Measurements from ENCODE around the gene APC.

Gene APC

DNA sequence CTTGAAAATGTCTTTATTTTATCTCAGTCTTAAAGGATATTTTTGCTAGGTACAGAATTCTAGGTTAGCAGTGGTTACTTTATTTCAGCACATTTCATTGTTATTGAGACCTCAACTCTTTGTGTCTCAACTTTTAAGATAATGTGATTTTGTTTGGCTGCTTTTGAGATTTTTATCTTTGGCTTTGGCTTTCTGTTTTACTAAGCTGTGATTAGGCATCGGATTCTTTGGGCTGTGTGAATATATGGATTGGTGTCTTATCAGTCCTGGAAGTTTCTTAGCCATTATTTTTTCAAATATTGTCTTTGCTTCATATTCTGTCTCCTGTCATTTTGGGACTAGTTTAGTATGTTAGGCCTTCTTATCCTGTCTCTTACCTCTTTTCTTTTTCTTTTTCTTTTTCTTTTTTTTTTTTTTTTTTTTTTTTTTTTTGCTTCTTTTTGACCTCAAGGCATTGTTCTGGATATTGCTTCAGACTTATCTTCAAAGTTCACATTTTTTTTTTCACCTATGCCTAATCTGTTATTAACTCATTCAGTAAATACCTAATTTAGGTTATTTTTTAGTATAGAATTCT lies 20.1 kb upstream of the APC start:
- DNase-seq: no peak

DNA sequence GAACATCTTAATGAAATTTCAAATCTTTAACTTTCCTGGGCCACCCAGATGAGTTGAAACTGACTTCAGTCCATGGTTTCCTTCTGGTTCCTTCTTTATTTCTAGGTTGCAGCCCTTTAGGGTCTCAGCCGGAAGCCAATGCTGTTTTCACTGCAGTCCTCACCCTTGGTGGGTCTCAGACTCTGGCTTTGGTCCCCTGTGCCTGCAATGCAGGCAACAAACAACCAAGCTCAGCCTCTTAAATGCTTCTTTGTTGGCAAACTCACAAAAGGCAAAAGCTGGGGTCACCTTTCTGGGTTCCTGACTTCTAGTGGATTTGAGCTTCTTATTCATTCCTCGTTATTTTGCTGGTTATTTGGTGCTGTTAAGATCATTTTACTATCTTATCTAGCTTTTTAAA lies 19.3 kb upstream of the APC start:
- no peak for DNase-seq

DNA sequence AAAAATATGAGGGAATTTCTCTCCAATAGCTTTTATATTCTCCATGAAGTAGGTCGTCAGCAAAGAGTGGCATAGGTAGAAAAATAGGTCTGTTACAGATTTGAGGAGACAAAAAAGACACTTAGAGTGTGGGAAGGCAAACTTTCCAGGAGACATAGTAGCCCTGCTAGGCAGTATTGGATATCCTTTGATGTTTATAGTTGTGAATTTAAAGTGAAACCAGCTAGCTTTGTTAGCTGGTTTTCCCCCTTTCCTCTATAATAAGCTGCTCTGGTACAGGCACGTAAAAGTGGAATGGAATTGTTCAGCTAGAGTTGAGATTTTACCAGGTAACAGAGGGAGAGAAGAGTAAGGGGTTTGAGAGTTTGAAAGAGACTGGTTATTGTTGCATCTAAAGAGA lies 17.1 kb upstream of the APC start:
- DNase-seq: no peak

DNA sequence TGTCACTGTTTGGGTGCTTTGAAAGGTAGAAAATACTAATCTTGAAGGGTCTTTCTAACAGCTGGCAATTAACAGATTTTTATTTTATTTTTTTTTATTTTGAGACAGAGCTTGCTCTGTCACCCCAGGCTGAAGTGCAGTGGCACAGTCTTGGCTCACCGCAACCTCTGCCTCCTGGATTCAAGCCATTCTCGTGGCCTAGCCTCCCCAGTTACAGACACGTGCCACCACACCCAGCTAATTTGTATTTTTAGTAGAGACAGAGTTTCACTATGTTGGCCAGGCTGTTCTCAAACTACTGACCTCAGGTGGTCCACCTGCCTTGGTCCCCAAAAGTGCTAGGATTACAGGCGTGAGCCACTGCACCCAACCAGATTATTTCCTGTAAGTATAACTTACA lies 12.8 kb upstream of the APC start:
- no peak for DNase-seq

- DNase-seq: no peak
Measured at GRCh38 chr5:112729630-112730029, 8.1 kb upstream of the APC start.

GRCh38 chr5:112732131-112732530 lies 5.6 kb upstream of the APC start:
- DNase-seq: no peak

DNA sequence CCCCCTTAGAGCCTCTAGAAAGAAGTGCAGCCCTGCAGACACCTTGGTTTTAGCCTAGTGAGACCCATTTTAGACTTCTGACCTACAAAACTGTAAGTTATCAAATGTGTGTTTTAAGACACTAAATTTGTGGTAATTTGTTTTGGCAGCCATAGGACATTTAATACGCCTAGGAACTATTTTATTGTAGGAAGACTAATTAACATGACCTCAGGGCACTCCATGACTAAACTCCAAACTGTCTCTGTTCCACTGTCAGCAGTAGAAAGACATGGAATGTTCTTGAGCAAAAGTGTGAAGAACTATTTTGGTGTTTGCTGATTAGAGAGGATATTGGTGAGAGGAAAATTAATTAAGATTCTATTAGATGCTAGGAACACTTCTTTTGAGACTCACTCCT lies 4.1 kb upstream of the APC start:
- DNase-seq: no peak

DNA sequence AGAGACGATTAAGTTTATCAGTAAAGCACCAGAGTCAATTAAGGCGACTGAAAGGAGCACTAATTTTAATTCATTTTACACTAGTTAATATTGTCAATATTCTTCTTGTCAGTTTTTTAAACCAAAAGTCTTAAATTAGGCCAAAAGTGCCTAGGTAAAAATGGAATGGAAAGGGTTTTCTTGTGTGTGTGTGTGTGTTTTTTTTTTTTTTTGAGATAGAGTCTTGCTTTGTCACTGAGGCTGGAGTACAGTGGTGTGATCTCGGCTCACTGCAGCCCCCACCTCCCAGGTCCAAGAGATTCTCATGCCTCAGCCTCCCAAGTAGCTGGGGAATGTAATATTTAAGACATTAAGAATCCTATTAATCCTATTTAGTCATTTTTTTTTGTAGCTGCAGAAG lies 3.1 kb upstream of the APC start:
- DNase-seq: no peak

DNA sequence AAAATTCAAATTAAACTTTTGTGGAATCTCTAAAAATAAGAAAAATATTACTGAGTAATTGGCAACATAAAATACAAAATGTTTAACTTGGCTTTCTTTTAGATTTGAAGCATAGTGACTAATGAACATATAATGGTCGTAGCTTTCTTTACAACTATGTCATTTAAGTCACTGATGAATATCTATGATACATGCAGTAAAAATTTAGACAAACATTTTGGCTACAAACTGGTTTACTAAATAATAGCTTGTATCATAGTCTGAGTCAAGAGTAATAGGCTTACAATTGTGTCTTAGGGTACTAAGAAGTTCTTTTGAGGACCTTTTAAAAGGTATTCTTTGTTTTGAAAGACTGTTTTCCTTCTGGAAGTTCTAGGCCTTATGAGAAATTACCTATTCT lies 2.0 kb upstream of the APC start:
- DNase-seq: no peak

- no peak for DNase-seq
Measured at GRCh38 chr5:112737070-112737462, 619 bp upstream of the APC start.

DNA sequence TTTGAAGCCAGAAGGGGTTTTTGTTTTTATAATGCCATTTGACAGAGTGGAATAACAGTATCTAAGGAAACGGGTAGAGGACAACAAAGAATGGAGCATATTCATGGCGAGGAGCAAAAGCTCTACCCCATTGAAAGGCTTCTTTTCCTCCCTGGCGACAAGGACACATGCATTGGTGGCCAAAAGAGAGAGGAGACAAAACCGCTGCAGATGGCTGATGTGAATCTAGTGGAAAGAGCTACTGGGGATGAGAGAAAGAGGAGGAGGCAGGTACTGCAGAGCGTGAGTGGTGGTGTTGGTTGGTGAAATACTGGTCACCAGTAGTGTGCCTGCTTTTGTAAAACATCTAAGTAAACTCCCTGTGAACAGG lies 491 bp downstream of the APC start:
- peak; percentile 2 for DNase-seq

GRCh38 chr5:112742424-112742823 lies 4.7 kb downstream of the APC start:
- no peak for DNase-seq

DNA sequence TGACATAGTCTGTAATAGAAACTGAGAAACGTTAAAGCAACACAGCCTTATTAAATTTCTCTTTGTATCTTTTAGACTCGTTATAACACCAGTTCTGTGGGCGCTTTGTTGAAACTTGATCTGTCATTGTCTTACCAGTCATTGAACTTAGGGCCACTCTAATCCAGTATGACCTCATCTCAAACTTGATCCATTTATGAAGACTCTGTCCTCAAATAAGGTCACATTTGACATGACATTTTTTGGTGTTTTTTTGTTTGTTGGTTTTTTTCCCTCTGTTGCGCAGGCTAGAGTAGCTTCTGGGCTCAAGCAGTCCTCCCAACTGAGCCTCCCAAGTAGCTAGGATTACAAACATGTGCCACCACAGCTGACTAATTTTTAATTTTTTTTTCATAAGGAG lies 5.9 kb downstream of the APC start:
- no peak for DNase-seq

DNA sequence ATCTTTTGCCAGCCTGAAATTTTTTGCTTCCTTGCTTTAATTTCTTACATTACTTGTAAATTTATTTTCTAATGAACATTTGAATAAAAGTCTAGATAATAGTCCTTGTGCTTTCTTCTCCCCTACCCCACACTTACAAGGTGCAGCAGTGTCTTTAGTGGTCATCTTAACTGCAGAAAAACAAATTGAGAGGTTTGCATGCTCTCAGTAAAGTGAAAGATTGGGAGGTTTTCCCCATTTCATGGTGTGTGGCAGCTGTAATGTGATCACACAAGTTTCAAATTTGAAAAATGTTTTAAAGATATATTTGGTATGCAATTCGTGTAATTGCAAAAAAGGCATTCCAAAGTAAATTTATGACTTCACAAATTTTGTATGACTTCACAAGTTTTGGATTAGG lies 14.7 kb downstream of the APC start:
- DNase-seq: no peak

DNA sequence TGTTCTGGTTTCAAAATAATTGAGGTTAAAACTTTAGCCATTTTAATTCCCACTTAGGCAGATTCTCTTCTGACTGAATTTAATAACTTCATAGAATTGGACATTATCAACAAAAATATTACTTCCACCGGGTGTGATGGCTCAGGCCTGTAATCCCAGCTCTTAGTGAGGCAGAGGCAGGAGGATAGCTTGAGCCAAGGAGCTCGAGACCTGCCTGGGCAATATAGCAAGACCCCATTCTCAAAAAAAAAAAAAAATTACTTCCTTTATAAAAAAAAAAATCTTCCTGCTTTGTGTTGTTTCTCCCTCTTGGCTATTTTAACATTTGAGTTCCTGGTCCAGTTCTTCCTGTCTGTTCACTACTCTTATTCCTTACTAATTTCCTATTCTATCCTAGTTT lies 18.0 kb downstream of the APC start:
- DNase-seq: no peak

DNA sequence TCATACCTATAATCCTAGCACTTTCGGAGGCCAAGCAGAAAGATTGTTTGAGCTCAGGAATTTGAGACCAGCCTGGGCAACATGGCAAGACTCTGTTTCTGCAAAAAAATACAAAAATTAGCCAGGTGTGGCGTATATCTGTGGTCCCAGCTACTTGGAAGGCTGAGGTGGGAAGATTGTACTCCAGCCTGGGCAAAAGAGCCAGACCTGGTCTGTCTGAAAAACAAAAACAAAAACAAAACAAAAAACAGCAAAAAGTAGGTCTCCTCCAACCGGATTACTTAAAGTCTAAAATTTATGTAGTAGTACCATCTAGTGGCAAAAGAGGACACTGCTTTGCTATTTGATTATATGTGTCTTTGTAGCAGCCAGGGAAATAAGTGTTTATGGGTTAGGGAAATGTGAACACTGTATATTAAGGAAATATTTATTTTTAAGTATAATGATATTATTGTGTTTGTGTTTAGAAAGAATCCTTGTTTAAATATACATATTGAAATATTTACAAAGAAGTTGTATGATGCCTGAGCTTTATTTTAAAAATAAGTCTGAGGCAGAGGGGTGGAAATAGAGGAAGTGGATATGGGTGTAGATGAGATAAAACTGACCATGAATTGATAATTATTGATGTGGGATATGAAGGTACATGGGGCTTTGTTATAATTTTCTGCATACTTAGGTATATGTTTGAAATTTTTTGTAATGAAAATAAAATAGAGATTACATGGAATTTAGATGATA lies 20.0 kb downstream of the APC start:
- DNase-seq: peak; percentile 26

DNA sequence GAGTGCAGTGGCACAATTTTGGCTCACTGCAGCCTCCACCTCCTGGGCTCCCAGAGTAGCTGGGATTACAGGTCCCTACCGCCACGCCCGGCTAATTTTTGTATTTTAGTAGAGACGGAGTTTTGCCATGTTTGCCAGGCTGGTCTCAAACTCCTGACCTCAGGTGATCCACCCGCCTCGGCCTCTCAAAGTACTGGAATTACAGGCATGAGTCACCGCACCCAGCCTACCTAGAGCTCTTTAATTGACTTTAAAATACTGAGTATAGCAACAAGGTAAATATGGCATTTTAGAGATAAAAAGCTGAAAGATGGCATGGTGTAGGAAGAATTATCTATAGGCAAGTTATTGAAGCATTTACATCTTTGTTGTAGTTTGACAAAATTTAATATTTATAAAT lies 21.0 kb downstream of the APC start:
- no peak for DNase-seq

DNA sequence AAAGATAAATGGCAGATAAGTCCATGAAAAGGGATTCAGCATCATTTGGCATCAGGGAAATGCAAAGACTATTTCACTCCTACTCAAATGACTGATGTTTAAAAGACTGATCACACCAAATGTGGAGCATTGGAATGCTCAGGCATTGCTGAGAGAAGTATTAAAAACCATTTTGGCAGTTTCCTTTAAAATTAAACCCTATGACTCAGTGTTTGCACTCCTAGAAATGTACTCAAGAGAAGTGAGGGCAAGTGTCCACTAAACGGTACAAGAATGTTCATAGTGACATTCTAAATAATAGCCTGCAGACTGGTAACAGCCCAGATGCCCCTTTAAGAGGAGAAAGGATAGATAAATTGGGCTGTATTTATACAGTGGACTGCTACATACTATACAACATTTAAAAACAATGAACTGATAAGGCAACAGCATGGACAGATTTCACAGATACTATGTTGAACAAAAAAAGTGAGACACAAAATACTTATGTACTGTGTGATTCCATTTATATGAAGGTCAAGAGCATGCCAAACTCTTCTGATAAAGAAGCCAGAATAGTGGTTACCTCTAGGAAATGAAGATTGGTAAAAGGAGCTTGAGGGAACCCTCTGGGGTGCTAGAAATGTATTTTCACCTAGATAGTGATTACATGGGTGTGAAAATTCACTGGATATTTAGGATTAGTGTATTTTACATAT lies 24.6 kb downstream of the APC start:
- no peak for DNase-seq

- no peak for DNase-seq
Measured at GRCh38 chr5:112763165-112763564, 25.5 kb downstream of the APC start.

DNA sequence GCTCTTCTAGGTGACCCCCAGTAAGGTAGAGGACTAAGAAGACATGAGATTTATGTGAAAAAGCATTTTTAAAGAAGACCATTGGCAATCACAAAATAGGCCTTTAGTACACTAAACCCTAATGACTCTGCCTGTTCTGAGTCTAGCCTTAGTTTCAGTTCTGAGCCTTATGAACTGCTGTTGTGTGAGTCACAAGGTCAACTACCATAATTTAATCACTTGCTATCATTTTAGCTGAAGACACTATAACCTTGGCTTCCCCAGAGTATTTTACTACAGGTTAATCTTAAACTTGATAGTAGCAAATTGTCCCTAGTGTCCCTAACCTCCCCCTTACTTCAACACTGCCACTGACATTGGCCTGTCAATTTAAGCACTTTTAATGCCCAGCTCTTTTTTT lies 34.4 kb downstream of the APC start:
- no peak for DNase-seq

GRCh38 chr5:112776301-112776856 lies 38.7 kb downstream of the APC start:
- no peak for DNase-seq

DNA sequence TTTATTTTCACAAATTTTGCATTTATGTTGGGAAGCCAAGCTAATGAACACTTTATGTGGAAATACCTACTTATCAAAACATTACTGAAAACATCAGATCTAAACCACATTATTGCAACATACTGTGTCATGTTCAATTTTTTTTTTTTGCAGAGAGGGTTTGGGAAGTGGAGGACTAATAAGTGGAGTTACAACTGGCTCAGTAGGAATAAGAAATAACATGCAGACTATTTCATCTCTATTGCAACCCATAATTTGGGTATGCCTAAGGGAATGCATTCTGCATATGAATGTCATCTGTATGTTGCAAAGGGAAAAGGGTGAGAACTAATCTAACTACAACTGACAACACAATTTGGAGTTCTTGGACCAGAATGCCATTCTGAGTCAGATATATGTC lies 41.8 kb downstream of the APC start:
- DNase-seq: no peak

DNA sequence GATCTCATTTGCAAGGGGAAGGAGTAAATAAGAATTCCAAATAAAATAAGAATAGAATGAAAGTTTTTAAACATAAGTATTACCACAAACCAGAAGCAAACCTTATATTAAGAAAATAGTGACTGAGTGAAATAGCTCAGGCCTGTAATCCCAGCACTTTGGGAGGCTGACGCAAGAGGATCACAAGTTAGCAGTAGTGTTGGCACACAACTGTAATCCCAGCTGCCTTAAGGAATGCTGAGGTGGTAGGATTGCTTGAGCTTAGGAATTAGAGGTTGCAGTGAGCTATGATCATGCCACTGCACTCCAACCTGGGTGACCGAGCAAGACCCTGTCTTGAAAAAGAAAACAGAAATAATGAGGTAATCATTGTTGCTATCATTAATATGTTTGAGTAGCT lies 47.0 kb downstream of the APC start:
- DNase-seq: no peak

DNA sequence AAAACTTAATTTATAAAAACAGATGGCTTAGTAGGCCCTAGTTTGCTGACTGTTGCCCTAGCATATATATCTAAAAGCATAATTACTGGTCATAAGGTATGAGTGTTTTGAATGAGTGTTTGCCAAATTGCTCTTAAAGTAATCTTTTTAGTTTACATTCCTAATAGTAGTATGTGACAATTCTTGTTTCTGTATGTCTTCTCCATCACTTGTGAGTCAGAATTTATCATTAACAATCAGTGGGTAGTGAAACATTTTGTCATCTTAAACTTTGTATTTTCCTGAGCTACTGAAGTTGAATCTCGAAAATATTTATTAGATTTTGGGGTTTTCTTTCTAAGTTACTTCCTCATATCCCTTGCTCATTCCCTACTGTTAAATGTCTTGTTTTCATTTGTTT lies 49.6 kb downstream of the APC start:
- DNase-seq: no peak
